ENCODE measurements around the gene CCL2.

The CCL2 gene

DNA sequence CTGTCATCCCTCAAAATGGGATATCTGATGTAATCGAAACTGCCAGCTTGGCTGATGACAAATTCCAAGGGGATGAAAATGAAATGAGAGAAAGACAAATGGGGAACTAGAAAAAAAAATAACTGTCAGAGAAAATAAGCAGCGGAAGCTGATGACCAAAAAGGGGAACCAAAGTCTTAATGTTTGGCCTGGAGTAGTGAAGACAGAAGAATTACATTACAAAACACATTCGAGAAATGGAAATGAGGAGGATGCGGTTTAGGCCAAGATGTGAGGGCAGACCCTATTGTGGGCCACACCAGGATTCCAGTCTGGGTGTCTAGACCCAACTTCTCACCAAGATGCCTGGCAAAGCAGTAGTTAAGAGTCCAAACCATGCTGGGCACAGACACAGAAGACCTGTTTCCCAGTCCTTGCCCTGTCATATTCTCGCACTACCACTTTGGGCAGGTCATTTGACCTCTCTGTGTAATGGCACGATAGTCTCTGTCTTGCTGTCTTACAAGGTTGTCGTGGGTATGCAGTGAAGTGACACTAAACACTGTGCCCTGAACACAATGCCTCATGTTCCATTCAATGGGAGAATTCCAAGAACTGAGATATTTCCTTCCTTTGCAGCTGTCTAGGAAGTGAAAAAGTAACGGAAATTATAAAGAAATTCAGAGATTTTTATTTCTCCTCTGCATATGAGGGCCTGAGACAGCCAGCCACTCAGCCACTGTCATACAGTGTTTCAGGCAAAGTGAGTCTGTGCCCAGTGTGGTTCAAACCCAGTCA lies 12.3 kb upstream of the CCL2 start:
- DNase-seq: no peak

DNA sequence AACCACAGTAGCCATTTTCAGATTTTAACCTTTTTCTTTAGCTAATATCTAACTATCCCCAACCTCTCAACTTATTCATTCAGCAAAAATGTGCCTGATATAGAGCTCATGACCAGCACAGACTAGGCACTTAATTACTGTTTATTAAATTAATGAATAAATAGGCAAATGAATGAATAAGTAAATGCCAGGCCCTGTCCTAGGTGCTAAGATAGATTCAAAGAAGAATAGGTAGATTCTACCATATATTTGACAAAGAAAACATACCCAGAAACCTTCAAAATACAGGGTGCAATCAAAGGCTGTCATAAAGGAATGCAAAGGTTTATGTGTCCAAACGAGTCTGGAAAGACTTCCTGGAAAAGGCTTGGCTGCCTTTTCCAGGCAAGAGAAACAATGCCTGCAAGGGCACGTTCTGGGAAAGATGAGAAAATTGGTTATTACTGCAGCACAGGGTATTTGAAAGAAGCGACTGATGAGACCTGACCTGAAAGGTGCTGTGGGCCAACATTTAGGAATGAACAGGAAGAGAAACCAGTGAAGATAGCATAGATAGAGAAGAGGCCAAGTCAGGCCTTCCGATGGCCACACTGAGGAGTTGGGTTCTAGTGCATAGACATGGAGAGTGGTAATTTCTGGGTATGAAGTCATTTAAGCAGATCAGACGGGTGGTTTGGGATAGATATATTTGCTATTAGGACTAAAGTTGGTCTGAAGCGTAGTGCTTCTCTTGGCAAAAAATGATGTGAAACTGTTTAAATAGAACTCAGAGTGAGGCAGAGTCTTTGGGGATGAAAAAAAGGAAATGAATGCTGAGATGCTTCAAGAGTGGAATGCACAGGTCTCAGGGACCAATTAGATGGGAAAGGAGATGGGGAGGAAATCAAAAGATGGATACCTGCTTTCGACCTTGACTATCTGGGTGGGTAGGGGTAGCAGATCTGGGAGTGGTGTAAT lies 11.4 kb upstream of the CCL2 start:
- no peak for DNase-seq

DNA sequence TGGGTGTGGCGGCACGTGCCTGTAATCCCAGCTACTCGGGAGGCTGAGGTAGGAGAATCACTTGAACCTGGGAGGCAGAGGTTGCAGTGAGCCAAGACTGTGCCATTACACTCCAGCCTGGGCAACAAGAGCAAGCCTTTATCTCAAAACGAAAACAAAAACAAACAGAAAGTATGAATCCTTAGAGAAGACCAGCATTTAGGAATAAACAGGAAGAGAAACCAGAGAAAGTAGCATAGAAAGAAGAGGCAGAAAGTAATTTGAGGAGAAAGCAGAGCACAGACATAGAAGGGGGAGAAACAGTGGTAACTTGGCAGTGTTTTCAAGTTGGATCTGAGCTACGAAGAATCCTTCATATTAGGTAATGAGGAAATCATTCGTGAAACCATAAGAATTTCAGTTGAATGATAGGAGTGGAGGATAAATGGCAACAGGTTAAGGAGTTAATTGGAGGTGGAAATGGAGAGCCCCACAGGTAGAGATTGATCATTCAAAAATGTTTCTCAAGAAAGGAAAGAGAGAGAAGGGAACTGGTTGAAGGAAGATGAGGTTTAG lies 9.7 kb upstream of the CCL2 start:
- DNase-seq: no peak

DNA sequence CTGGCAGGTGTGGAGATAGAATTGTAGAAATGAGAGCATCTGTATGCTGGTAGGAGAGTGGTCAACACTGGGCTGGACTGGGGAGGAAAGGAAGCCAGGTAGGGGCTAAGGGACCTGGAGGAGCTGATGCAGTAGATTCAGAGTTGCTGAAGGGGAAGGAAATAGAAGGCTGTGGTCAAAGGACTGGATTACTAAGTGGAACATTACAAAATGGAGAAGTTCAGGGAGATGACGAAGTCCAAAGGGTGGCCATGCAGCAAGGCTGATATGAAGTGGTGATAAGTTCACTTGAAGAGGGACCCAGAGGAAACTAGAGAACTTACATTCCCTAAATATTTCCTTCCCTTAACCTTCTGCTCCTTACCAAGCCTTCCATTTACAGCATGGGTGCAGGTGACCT lies 8.6 kb upstream of the CCL2 start:
- DNase-seq: no peak

DNA sequence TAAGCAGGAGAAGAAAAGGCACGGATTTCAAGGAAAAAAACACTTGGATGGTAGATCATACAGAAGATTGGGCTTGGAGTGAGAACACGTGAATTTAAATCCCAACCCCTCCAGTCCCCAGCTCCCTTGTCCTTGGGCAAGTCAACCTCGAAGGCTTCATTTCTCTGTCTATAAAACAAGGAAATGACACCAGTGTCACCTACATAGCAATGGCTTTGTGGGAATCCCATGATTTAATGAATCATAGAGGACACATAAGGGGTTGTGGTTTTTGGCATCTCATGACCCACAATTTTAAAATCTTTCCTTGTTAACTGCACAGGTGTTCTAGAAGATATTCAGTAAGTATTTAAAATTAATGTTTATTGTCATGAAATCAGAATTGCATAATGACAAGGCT lies 8.2 kb upstream of the CCL2 start:
- no peak for DNase-seq

DNA sequence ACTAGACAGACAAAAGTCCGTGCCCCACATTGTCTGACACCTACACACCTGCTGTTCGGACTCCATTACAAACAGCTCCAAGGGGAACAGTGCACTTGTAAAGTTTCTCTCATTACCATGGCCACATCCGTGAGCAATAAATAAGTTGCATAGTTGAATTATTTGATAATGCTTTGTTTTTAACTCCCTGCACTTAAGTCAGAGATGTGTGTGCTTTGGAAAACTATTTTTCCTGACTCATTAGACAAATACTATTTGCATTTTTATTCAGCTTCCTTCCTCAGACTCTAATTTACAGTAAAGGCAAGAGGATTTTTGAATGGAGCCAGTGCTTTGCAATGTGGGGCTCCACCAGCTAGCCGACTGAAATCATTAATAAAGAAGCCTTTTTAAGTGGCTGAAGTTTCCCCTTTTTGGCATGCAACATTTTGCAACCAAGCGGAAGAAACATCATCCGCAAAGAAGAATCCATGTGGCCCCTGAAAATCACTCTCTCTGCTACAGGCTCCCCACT lies 6.5 kb upstream of the CCL2 start:
- DNase-seq: no peak

DNA sequence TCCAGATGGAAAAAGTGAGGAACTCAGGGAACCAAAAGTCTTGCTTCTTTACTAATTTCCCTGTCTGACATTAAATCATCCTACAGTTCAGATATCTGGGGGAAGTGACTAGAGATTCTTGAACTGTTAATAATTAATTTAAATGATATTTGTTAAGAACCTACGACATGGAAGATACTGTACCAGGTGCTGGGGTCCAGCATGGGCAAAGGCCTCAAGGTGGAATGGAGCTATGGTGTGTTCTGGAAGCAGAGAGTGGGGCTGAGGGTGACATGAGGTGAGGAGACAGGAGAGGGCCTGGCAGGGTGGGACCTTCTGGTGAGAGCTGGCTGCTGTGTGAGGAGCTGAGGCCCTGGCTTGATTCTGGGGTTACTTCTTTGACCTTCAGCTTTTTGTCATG lies 6.0 kb upstream of the CCL2 start:
- no peak for DNase-seq

DNA sequence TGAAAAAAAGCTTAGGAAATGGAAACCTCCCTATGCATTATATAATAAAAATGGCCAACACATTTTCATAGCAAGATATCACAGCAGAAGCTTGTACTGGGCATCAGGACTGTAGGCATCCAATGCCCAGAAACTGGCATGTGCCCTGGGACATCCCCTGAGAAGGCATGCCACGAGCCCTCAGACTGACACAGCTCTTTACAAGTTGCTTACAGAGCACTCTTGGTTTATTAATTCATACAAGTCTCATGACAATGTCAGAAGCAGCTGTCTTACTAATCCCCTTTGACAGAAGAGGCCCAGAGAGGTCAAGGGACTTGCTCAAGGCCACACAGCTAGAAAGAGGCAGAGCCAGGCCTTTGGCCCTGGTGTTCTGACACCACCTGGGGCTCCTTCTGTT lies 5.6 kb upstream of the CCL2 start:
- no peak for DNase-seq

DNA sequence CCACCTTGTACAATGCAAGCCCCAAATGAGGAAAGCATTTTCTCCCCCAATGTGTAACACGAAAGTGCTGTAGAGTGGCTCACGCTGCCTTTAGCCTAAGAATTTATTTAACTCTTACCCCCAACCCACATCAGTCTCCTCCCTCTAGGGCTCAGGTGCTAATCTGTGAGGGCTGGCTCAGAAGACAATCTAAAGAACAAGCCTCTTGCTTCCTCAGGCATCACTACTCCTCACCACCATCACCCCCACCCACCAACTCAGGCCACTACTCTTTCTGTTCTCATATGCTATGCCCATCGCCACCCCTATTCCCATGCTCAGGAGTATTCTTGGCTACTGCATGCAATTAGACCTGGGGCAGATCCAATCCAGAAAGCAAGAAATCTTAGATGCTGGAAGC lies 3.9 kb upstream of the CCL2 start:
- no peak for DNase-seq

DNA sequence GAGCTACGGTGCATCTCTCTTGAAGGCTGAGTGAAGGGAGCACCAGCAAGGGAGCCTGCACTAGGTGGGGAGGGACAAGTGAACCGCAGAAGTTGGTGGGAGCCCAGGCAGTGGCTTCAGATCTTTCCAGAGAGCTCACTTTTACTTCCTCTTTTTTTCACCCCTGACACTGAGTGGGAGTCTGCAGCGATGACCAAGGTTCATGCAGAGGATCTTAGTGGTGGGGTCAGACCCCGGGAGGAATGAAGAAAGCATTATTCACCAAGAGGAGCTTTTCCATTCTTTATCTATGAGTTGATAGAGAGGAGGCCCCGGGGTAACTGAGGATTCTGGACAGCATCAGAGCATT lies 3.0 kb upstream of the CCL2 start:
- no peak for DNase-seq

DNA sequence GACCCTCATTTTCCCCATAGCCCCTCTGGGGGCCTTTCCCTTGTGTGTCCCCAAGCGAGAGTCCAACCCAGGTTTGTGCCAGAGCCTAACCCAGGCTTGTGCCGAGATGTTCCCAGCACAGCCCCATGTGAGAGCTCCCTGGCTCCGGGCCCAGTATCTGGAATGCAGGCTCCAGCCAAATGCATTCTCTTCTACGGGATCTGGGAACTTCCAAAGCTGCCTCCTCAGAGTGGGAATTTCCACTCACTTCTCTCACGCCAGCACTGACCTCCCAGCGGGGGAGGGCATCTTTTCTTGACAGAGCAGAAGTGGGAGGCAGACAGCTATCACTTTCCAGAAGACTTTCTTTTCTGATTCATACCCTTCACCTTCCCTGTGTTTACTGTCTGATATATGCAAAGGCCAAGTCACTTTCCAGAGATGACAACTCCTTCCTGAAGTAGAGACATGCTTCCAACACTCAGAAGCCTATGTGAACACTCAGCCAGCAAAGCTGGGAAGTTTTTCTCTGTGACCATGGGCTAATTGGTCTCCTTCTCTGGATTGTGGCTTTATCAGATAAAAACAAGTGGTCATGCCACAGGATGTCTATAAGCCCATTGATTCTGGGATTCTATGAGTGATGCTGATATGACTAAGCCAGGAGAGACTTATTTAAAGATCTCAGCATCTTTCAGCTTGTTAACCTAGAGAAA lies 2.5 kb upstream of the CCL2 start:
- DNase-seq: peak in 1 of 2 experiments; percentile 27

DNA sequence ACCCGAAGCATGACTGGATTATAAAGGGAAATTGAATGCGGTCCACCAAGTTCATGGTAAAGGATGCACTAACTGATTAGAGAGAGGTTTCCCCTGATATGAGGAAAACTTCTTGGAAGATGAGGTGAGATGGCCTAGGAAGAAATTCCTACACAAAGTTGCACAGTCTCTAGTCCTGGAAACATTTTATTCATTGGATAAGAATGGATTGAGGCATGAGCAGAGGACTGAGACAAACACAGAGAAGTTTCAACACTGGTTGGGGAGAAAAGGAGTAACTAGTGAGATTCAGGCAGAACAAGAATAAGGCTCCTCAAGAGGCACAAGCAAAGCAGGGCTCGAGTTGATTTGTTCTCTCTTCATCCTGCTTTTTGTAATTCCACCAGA lies 2.0 kb upstream of the CCL2 start:
- no peak for DNase-seq

DNA sequence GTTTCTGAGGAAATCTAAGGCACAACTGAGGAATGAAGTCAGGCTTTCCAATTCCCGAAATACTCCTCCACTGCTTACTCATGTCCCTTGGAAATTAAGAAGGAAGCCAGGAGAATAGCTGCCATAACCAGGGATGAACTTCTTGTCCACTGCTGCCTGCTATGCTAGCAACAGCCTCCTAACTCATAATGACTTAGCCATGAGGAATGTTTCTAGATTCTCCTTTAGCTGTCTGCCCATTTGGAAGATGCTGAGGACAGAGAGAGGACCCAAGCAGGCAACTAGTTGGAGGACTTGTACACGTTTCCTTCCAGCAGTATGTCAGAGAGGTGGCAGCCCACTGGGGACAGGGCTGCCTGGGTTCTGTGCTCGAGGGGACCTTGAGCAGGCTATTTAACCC lies 939 bp upstream of the CCL2 start:
- no peak for DNase-seq

DNA sequence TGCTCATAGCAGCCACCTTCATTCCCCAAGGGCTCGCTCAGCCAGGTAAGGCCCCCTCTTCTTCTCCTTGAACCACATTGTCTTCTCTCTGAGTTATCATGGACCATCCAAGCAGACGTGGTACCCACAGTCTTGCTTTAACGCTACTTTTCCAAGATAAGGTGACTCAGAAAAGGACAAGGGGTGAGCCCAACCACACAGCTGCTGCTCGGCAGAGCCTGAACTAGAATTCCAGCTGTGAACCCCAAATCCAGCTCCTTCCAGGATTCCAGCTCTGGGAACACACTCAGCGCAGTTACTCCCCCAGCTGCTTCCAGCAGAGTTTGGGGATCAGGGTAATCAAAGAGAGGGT lies 272 bp downstream of the CCL2 start:
- no peak for DNase-seq

DNA sequence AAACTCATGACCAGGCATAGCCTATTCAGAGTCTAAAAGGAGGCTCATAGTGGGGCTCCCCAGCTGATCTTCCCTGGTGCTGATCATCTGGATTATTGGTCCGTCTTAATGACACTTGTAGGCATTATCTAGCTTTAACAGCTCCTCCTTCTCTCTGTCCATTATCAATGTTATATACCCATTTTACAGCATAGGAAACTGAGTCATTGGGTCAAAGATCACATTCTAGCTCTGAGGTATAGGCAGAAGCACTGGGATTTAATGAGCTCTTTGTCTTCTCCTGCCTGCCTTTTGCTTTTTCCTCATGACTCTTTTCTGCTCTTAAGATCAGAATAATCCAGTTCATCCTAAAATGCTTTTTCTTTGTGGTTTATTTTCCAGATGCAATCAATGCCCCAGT lies 756 bp downstream of the CCL2 start:
- no peak for DNase-seq

DNA sequence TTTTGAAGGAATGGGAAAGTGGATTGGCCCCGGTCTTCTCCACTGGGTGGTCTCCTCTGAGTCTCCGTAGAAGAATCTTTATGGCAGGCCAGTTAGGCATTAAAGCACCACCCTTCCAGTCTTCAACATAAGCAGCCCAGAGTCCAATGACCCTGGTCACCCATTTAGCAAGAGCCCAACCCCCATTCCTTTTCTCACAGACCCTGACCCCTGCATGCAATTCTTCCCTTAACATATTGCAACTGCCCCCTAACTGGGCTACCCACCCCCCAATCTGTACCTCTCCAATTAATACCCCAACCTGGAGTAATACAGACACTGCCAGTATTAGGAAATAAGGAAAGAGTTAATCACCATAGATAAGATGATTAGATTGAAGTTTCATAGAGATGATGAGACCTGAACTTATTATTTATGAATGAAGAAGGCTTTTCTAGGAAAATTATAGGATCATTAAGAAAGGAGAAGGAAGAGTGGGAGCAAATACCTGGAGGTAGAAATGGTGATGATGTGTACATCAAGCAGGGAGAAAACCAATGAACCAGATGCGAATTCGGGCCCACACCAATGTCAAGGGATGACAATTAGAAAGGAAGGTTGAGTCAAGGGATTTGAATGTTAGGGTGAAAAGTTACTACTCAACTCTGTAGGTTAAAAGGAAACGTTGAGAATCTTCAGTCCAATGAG lies 2.4 kb downstream of the CCL2 start:
- DNase-seq: no peak

DNA sequence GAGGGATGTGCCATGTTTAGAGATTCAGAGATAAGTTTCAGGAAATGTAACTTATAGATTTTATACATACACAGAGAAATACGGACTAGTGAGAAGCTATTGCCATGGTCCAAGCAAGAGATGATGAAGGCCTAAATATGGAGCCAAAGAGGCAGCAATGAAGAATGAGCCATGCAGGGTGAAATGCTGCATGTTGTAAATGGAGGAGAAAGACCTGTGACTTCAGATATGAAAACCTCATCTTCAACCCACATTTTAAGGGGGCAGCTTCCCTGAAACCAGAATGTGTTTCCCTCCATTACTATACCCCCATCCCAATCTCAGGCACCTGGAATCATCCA lies 2.9 kb downstream of the CCL2 start:
- DNase-seq: no peak

DNA sequence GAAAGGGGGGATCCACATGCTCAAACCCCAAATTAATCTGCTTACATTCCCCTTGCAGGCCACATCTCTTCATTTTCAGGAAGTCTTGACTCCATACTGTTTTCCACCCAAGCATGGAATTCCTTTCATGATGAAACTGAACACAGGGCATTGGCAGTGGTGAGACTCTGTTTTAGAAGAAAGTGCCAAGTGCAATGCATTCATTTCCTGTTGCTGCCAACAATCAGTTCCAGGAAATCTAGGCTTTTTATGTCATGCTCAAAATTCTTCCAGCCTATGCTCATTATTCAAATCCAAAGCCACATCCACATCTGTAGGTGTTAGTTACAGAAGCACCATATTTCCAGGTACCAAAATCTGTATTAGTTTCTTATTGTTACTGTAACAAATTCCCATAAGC lies 4.1 kb downstream of the CCL2 start:
- DNase-seq: no peak

DNA sequence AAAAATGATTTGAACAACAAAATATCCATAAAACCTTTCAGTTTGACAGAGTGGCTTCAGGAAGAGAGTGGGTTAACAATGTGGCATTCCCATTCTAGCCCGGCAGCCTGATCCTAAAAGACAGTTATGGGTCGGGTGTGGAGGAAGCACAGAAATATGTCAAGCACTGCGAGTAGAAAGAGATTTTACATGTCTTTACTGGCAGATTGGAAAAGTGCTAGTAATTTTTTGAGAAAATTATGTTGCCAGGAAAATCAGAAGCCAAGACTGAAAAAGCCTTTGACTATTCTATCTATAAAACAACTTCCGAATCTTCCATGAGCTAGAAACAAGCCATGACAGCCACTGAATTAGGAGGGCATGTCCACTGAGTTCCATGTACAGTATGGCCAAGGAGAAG lies 5.8 kb downstream of the CCL2 start:
- DNase-seq: no peak

DNA sequence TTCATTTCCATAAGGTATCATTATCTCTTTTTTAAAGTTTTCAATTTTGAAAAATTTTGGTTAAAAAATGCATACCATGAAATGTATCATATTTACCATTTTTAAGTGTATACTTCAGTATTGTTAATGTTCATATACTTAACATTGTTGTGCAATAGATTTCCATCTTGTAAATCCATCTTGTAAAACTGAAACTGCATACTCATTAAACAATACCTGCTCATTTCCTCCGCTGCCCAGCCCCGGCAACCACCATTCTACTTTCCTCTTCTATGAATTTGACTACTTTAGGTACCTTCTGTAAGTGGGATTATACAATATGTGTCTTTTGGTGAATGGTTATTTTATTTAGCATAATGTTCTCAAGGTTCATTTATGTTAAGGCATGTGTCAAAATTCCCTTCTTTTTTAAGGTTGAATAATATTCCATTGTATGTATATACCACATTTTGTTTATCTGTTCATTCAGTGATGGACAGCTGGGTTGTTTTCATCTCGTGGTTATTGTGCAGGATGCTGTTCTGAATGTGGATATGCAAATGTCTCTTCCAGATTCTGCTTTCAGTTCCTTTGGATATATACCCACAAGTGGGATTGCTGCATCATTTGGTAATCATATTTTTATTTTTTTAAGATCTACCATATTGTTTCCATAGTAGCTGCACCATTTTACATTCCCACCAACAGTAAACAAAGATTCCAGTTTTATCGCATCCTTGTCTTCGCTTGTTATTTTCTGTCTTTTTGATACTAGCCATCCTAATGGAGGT lies 6.7 kb downstream of the CCL2 start:
- no peak for DNase-seq

DNA sequence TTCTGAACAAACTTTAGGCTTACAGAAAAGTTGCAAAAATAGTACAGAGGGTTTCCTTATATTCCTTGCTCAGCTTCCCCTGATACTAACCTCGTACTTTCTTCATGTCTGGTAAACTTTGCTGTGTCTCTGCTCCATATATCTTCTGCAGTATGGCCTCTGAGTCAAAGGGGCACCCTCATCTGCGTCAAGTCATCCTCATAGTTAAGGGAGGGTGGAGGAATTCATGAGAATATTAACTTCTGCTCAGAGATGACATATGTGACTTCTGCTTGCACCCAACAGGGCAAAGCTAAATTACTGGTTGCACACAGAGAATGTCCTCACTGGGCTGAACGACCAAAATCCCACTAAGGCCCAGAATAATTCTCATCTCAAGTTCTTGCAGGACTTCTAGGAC lies 10.6 kb downstream of the CCL2 start:
- no peak for DNase-seq

DNA sequence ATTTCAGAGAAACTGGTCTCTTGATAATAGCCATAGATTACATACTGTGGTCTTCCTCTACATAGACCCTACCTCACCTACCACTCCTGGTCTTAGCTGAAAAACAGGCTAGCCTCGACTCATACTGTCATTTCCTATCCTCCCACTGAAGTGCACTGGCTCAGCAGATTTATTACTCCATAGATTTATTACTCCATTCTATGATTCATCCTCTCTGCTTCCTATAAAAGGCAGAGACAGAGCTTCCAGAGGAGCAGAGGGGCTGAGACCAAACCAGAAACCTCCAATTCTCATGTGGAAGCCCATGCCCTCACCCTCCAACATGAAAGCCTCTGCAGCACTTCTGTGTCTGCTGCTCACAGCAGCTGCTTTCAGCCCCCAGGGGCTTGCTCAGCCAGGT lies 14.9 kb downstream of the CCL2 start, which contains the start of gene CCL7:
Gene CCL7, plus strand, starts transcription at position 253 of the 400 bp plus-strand sequence. Its CDS starts 70 bp downstream, at position 323.
- DNase-seq: no peak

All from NCI-H446 (cell line).